Stimulated activated CD8-positive, alpha-beta memory T cell treated with anti-CD3 and anti-CD28 coated beads, Interleukin-12 subunit alpha, Interleukin-12 subunit beta, amount 100 ng/mL, for 4 hours (primary cell): ENCODE measurements around the gene ATRN.
"Not testable (repeated sequence)": the region's sequence is repeated elsewhere in the genome, so short reads cannot be mapped to it uniquely, and the experiment has no call there.

Source experiments
- DNase-seq: peaks from one replicate; pipeline ENCODE4 v3.0.0-alpha.2; 2020; ENCODE audit warnings: low read depth

The ATRN gene

GRCh38 chr20:3470627-3471396, at the start of gene ATRN:
Gene ATRN, plus strand, starts transcription at chr20:3471018. Its CDS starts 90 bp downstream, at chr20:3471108.
- peak; percentile 85 for DNase-seq

GRCh38 chr20:3421985-3422384, 48.8 kb upstream of the ATRN start:
- DNase-seq, result no peak

GRCh38 chr20:3423126-3423525, 47.7 kb upstream of the ATRN start:
- DNase-seq, result no peak

GRCh38 chr20:3426766-3427165, 44.1 kb upstream of the ATRN start:
- DNase-seq, result not testable (repeated sequence)

- DNase-seq, result no peak
Observed at GRCh38 chr20:3430376-3431069, 40.3 kb upstream of the ATRN start.

- no peak for DNase-seq
Observed at GRCh38 chr20:3431109-3431508, 39.7 kb upstream of the ATRN start.

- no peak for DNase-seq
Observed at GRCh38 chr20:3432844-3433243, 38.0 kb upstream of the ATRN start.

- DNase-seq, result no peak
Observed at GRCh38 chr20:3433744-3434143, 37.1 kb upstream of the ATRN start.

GRCh38 chr20:3434232-3434631, 36.6 kb upstream of the ATRN start:
- no peak for DNase-seq

GRCh38 chr20:3436864-3437574, 33.8 kb upstream of the ATRN start:
- DNase-seq, result no peak

GRCh38 chr20:3446779-3447178, 24.0 kb upstream of the ATRN start:
- no peak for DNase-seq

- no peak for DNase-seq
Observed at GRCh38 chr20:3447321-3447720, 23.5 kb upstream of the ATRN start.

GRCh38 chr20:3449319-3449718, 21.5 kb upstream of the ATRN start:
- DNase-seq, result no peak

GRCh38 chr20:3452136-3452535, 18.7 kb upstream of the ATRN start:
- no peak for DNase-seq

GRCh38 chr20:3452690-3453089, 18.1 kb upstream of the ATRN start:
- DNase-seq, result no peak

- no peak for DNase-seq
Observed at GRCh38 chr20:3454831-3455230, 16.0 kb upstream of the ATRN start.

- DNase-seq, result no peak
Observed at GRCh38 chr20:3456648-3457047, 14.2 kb upstream of the ATRN start.

- DNase-seq, result no peak
Observed at GRCh38 chr20:3459881-3460307, 10.9 kb upstream of the ATRN start.

GRCh38 chr20:3461211-3461771, 9.5 kb upstream of the ATRN start:
- no peak for DNase-seq

- no peak for DNase-seq
Observed at GRCh38 chr20:3461911-3462677, 8.7 kb upstream of the ATRN start.

GRCh38 chr20:3464166-3464565, 6.7 kb upstream of the ATRN start:
- no peak for DNase-seq

GRCh38 chr20:3465301-3465700, 5.5 kb upstream of the ATRN start:
- no peak for DNase-seq
